K562 (cell line): ENCODE measurements around the gene MAP2K7. TPM values are rescaled to one million over a fixed set of nuclear protein-coding genes. Genes with fewer than 3 reads are reported as not detected.

Experiments used
- ARID1B ChIP-seq: fragments of 450-650 bp; IDR thresholded peaks from 2 replicates; pipeline ENCODE4 v1.6.1; 2016; ENCODE audit warnings: antibody characterized with exemption, mild to moderate bottlenecking, inconsistent platforms
- BCL6 ChIP-seq: fragments of 250-450 bp; sonication (Bioruptor Pico); IDR thresholded peaks from 2 replicates; pipeline ENCODE4 v1.4.0; 2020
- BHLHE40 ChIP-seq: IDR thresholded peaks from 2 replicates; pipeline ENCODE4 v1.6.1; 2011; ENCODE audit warnings: low read length, improper control_type of control experiment
- CBFA2T2 ChIP-seq: fragments of 450-650 bp; conservative IDR thresholded peaks from 2 replicates; pipeline ENCODE4 v1.6.1; 2017; ENCODE audit warnings: mild to moderate bottlenecking
- DACH1 ChIP-seq: fragments of 450-650 bp; IDR thresholded peaks from 2 replicates; pipeline ENCODE4 v1.6.1; 2018; ENCODE audit not compliant: partially characterized antibody
- FOXA3 ChIP-seq, 2 experiments: fragments of 450-650 bp in 1 of 2; sonication (generic) in 1 of 2; formaldehyde crosslinking; IDR thresholded peaks in 1 of 2; conservative IDR thresholded peaks in 1 of 2; 2 replicates each; pipeline versions ENCODE4 v1.4.0 to v1.8.0; 2020 to 2022; ENCODE audit warnings: mild to moderate bottlenecking in 2 of 2, missing genetic modification reagents in 1 of 2
- HDAC2 ChIP-seq: fragments of 450-650 bp; IDR thresholded peaks from 2 replicates; pipeline ENCODE4 v1.6.1; 2016; ENCODE audit warnings: mild to moderate bottlenecking
- HES1 ChIP-seq: fragments of 450-650 bp; IDR thresholded peaks from 2 replicates; pipeline ENCODE4 v1.6.1; 2016; ENCODE audit warnings: low read depth, mild to moderate bottlenecking, moderate library complexity
- KHSRP ChIP-seq: fragments of 450-650 bp; IDR thresholded peaks from 2 replicates; pipeline ENCODE4 v1.6.1; 2017
- NR1H2 ChIP-seq: sonication (generic); formaldehyde crosslinking; IDR thresholded peaks from 2 replicates; pipeline ENCODE4 v1.4.0; 2020; ENCODE audit warnings: mild to moderate bottlenecking, missing genetic modification reagents
- NR2C1 ChIP-seq, 2 experiments: fragments of 450-650 bp; IDR thresholded peaks; 2 replicates each; pipeline ENCODE4 v1.6.1; 2017; ENCODE audit warnings: mild to moderate bottlenecking in 2 of 2, antibody characterized with exemption in 1 of 2, inconsistent platforms in 1 of 2, missing compliant biosample characterization in 1 of 2, missing genetic modification characterization in 1 of 2
- PML ChIP-seq: IDR thresholded peaks from 2 replicates; pipeline ENCODE4 v1.6.1; 2012; ENCODE audit warnings: low read length, inconsistent platforms
- POLR2G ChIP-seq: fragments of 200-400 bp; formaldehyde crosslinking; IDR thresholded peaks from 2 replicates; pipeline ENCODE4 v1.6.1; 2017; ENCODE audit warnings: low read depth, mild to moderate bottlenecking, antibody characterized with exemption, low read length, moderate library complexity
- PYGO2 ChIP-seq: fragments of 450-650 bp; IDR thresholded peaks from 2 replicates; pipeline ENCODE4 v1.6.1; 2016; ENCODE audit warnings: mild to moderate bottlenecking, missing genetic modification characterization, moderate library complexity, missing compliant biosample characterization
- RFX5 ChIP-seq: IDR thresholded peaks from 2 replicates; pipeline ENCODE4 v1.6.1; 2011; ENCODE audit warnings: low read depth, mild to moderate bottlenecking, improper control_type of control experiment, low read length
- SETDB1 ChIP-seq: IDR thresholded peaks from one replicate; pipeline ENCODE4 v1.6.1; 2012; ENCODE audit warnings: low read length, control low read depth, inconsistent platforms
- SPI1 ChIP-seq: IDR thresholded peaks from 2 replicates; pipeline ENCODE4 v1.6.1; 2011; ENCODE audit warnings: low read depth, low read length, control low read depth, borderline replicate concordance
- SRF ChIP-seq, 2 experiments: fragments of 250-450, 450-650 bp in 1 of 2; sonication (Bioruptor Pico) in 1 of 2; sonication (generic) in 1 of 2; formaldehyde crosslinking; IDR thresholded peaks; 2 replicates each; pipeline versions ENCODE4 v1.5.0 to v1.5.1; 2020 to 2022; ENCODE audit warnings: mild to moderate bottlenecking in 1 of 2, missing genetic modification reagents in 1 of 2
- TAF1 ChIP-seq: IDR thresholded peaks from 2 replicates; pipeline ENCODE4 v1.6.1; 2011; ENCODE audit warnings: mild to moderate bottlenecking, low read length, moderate library complexity; ENCODE audit not compliant: insufficient read depth, control insufficient read depth, severe bottlenecking; ENCODE audit errors: extremely low read depth
- TSC22D4 ChIP-seq: fragments of 450-650 bp; IDR thresholded peaks from 2 replicates; pipeline ENCODE4 v1.6.1; 2016; ENCODE audit warnings: missing genetic modification characterization, missing biosample characterization, control low read depth
- XRCC5 ChIP-seq: fragments of 200-400 bp; formaldehyde crosslinking; IDR thresholded peaks from 2 replicates; pipeline ENCODE4 v1.6.1; 2017; ENCODE audit warnings: low read depth, mild to moderate bottlenecking, low read length
- ZEB2 ChIP-seq: fragments of 450-650 bp; IDR thresholded peaks from 2 replicates; pipeline ENCODE4 v1.6.1; 2016
- ZNF212 ChIP-seq: fragments of 450-650 bp; formaldehyde crosslinking; IDR thresholded peaks from 2 replicates; pipeline ENCODE4 v1.4.0; 2020; ENCODE audit warnings: mild to moderate bottlenecking
- ZNF224 ChIP-seq: sonication (generic); formaldehyde crosslinking; IDR thresholded peaks from 2 replicates; pipeline ENCODE4 v1.8.0; 2022; ENCODE audit warnings: mild to moderate bottlenecking, missing genetic modification reagents
- ZNF639 ChIP-seq, 2 experiments: fragments of 200-800 bp in 1 of 2; sonication (Bioruptor generic) in 1 of 2; sonication (generic) in 1 of 2; formaldehyde crosslinking in 1 of 2; IDR thresholded peaks in 1 of 2; conservative IDR thresholded peaks in 1 of 2; 2 replicates each; pipeline versions ENCODE4 v1.5.0 to v1.6.1; 2016 to 2020; ENCODE audit warnings: missing compliant biosample characterization in 1 of 2, missing genetic modification characterization in 1 of 2, missing genetic modification reagents in 1 of 2
- ZNF830 ChIP-seq: fragments of 250-450 bp; sonication (Bioruptor Pico); IDR thresholded peaks from 2 replicates; pipeline ENCODE4 v1.5.0; 2021; ENCODE audit warnings: mild to moderate bottlenecking
- ZSCAN29 ChIP-seq: fragments of 450-650 bp; IDR thresholded peaks from 2 replicates; pipeline ENCODE4 v1.6.1; 2017
- polyA plus RNA-seq, 8 experiments: library from polyadenylated mRNA; depleted of rRNA in 4 of 8; stranded (reverse) in 5 of 8; unstranded in 3 of 8; fragments of >200 nt; fragmentation: Nextera tagmentation in 2 of 8; fragmentation: Illumina TruSeq in 1 of 8; extraction: Ambion mirVana in 2 of 8; extraction: Trizol in 1 of 8; gene quantifications; 2 replicates each; pipeline versions ENCODE4 v1.2.1 to v1.2.3, GENCODE V29; 2011 to 2014; ENCODE audit warnings: inconsistent platforms in 1 of 8, missing spikeins in 1 of 8
- total RNA-seq, 7 experiments: library from RNA; depleted of rRNA in 6 of 7; stranded (reverse); fragments of >200 nt in 6 of 7; fragmentation: Illumina TruSeq in 2 of 7; extraction: Trizol in 2 of 7; gene quantifications; 2 replicates each; pipeline versions ENCODE4 v1.2.1 to v1.2.3, GENCODE V29; 2011 to 2021; ENCODE audit warnings: low replicate concordance in 1 of 7

The MAP2K7 gene
- total and polyA plus RNA-seq, 9 of the 15 experiments (the other 6 are each of a cell fraction or from before 2014, with no cell fraction given), result 0.51 to 45.8 (median 14.1) TPM

DNA sequence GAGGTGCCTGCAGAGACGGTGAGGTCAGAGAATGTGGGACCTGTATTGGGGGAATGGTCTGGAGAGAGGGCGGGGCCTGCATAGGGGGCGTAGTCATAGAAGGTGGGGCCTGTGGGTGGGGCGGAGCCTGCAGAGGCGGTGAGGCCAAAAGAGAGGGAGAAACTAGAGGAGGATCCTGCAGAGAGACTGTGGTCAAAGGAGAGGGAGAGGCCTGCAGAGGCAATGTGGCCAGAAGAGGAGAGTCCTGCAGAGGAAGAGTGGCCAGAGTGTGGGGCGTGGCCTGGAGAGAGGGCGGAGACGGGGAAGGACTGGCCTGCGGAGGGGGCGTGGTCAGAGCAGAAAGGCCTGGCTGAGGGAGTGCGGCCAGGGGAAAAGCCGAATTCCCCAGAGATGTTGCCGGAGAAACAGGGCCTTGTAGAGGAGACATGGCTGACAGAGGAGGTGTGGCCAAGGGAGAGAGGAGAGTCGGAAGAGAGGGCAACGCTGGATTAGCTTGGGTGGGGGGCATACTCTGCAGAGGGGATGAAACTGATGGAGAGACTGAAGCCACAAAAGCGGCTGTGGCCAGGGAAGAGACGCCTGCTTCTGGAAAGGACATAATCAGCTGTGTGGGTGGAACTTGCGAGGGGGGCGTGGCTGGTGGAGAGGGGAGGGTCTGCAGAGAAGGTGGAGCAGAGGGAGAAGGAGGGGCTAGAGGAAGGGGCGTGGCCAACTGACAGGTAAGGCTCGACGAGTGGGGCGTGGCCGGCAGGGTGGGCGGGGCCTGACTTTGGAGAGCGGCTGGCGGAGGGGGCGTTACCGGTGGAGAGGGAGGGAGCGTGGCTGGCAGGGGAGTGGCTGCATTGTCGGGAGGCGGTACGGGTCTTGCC, 32.0 kb upstream of the MAP2K7 start (continued):
- no peak for TF ChIP-seq POLR2G
- no peak for TF ChIP-seq ZNF830 (CRISPR knock-in tag)
- no peak for TF ChIP-seq SPI1
- TF ChIP-seq FOXA3 (CRISPR knock-in tag; conservative IDR thresholded peaks at IDR 0.05 in 1 of 2, IDR thresholded peaks at IDR 0.05 in 1 of 2), result 0 out of 4 replicates have a peak, but pooled peaks of 1 of the 2 experiments have one; percentile 53
- TF ChIP-seq ZNF212 (CRISPR knock-in tag), result no peak
- peak; percentile 49; the same call in 1 of the 2 replicates for TF ChIP-seq HES1
- TF ChIP-seq KHSRP, result no peak
- TF ChIP-seq TAF1, result no peak
- peak; percentile 89 for TF ChIP-seq DACH1
- no peak for TF ChIP-seq ZSCAN29
- no peak for TF ChIP-seq BCL6
- TF ChIP-seq HDAC2, result no peak; the same call in 1 of the 2 replicates
- TF ChIP-seq ARID1B, result peak; percentile 43; the same call in 1 of the 2 replicates
- no peak for TF ChIP-seq TSC22D4 (tag)
- no peak for TF ChIP-seq RFX5
- TF ChIP-seq NR1H2 (CRISPR knock-in tag), result no peak
- TF ChIP-seq ZNF639 (CRISPR knock-in tag; conservative IDR thresholded peaks at IDR 0.05 in 1 of 2, IDR thresholded peaks at IDR 0.05 in 1 of 2), result no peak
- 0 out of 2 replicates have a peak, but pooled peaks have one; percentile 49 for TF ChIP-seq XRCC5
- TF ChIP-seq ZNF224 (CRISPR knock-in tag), result no peak
- TF ChIP-seq SETDB1, result no peak
- TF ChIP-seq ZEB2, result no peak
- no peak for TF ChIP-seq PML
- TF ChIP-seq BHLHE40, result no peak
- TF ChIP-seq CBFA2T2, result no peak
- no peak for TF ChIP-seq NR2C1 (IDR thresholded peaks at IDR 0.05)
- TF ChIP-seq NR2C1 (tag; IDR thresholded peaks at IDR 0.05), result no peak
- peak in 1 of 2 experiments; percentile 56; a peak in 1 of 4 replicates for TF ChIP-seq SRF (CRISPR knock-in tag; IDR thresholded peaks at IDR 0.05)
- TF ChIP-seq PYGO2 (tag), result no peak
